Measurements from ENCODE around the gene ADI1.
A peak's percentile ranks its signal among the peaks of the same experiment; 100 is the strongest.

Gene ADI1, protein sequence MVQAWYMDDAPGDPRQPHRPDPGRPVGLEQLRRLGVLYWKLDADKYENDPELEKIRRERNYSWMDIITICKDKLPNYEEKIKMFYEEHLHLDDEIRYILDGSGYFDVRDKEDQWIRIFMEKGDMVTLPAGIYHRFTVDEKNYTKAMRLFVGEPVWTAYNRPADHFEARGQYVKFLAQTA

DNA sequence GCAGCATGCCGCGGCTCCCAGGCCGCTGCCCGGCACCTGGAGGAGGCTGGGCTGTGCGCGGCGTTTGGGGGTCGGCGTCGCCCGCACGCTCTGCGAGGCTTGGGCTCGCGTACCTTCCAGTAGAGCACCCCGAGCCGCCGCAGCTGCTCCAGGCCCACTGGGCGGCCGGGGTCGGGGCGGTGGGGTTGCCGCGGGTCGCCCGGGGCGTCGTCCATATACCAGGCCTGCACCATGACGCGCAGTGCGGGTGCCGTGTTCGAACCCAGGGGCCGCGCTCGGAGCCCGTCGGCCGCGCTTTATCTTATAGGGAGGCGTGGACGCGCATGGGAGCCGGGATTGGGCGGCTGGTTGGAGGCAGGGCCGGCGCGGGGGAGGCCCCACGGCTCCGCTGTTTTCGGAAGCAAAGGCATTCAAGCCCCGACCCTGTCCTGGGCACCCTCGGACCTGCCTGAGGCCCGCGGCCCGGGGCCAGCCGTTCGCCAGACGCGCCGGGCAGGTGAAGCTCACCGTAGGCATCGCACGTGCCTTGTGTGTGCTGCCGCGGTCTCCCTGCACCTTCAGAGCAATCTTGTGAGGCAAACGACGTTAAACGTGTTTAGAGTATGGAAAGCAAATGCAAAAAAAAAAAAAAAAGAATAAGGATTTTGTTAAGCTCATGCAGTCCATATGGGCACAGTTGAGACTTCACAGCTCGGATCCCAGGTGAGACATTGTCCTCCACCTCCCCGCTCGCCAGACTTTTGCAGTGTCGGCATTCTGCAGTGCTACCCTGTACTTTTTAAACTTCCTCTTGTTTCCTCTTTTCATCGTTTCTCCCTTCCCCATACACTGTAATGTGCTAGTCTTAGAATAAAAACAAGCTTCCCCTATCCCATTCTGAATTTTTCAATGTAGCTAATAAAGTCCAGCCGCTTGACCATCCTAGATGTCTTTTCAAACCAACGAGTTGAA lies at the start of gene ADI1:
ADI1 (minus strand) TSS at position 277 of the 951 bp plus-strand sequence; CDS start at position 233, 44 bp downstream.
- TF ChIP-seq TAF1 (IDR thresholded peaks at IDR 0.05; ENCODE audit: low read depth): peak; percentile 59; the same call in 1 of the 2 replicates
- no peak for TF ChIP-seq RAD21 (IDR thresholded peaks at IDR 0.05; ENCODE audit: low read depth)
- TF ChIP-seq YY1 (IDR thresholded peaks at IDR 0.05; ENCODE audit: low read depth): 0 out of 2 replicates have a peak, but pooled peaks have one; percentile 31
- TF ChIP-seq EGR1 (IDR thresholded peaks at IDR 0.05): 0 out of 2 replicates have a peak, but pooled peaks have one; percentile 26
- TF ChIP-seq, protein P1, sequence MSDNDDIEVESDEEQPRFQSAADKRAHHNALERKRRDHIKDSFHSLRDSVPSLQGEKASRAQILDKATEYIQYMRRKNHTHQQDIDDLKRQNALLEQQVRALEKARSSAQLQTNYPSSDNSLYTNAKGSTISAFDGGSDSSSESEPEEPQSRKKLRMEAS (IDR thresholded peaks at IDR 0.05): peak; percentile 88
- no peak for TF ChIP-seq CEBPB (IDR thresholded peaks at IDR 0.05)

DNA sequence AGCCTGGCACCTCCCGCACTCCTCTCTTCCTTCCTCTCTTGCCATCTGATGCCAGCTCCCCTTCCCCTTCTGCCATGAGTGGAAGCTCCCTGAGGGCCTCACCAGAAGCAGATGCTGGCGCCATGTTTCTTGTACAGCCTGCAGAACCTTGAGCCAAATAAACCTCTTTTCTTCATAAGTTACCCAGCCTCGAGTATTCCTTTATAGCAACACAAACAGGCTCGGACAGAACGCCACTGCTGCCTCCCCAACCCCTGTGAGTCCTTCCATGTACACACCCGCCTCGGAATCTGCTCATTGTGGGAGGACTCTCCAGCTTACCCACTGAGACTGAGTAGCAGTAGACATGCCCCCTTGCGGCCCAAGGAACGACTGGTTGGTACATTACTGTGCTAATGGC lies 47.5 kb upstream of the ADI1 start:
- TF ChIP-seq CEBPB (IDR thresholded peaks at IDR 0.05) (no peak), TEAD4 (IDR thresholded peaks at IDR 0.05) (no peak), RAD21 (IDR thresholded peaks at IDR 0.05; ENCODE audit: low read depth) (no peak), NFIC (IDR thresholded peaks at IDR 0.05) (no peak), EP300 (IDR thresholded peaks at IDR 0.05; ENCODE audit: borderline replicate concordance) (no peak), TCF12 (IDR thresholded peaks at IDR 0.05; ENCODE audit: low read depth) (no peak), YY1 (IDR thresholded peaks at IDR 0.05; ENCODE audit: low read depth) (no peak), ZBTB7A (IDR thresholded peaks at IDR 0.05; ENCODE audit: low read depth) (no peak), EGR1 (IDR thresholded peaks at IDR 0.05) (no peak), FOXM1 (IDR thresholded peaks at IDR 0.05; ENCODE audit: borderline replicate concordance, low read depth) (no peak), TAF1 (IDR thresholded peaks at IDR 0.05; ENCODE audit: low read depth) (no peak), CREB1 (IDR thresholded peaks at IDR 0.05; ENCODE audit: low read depth) (no peak)
- TF ChIP-seq, protein P2, sequence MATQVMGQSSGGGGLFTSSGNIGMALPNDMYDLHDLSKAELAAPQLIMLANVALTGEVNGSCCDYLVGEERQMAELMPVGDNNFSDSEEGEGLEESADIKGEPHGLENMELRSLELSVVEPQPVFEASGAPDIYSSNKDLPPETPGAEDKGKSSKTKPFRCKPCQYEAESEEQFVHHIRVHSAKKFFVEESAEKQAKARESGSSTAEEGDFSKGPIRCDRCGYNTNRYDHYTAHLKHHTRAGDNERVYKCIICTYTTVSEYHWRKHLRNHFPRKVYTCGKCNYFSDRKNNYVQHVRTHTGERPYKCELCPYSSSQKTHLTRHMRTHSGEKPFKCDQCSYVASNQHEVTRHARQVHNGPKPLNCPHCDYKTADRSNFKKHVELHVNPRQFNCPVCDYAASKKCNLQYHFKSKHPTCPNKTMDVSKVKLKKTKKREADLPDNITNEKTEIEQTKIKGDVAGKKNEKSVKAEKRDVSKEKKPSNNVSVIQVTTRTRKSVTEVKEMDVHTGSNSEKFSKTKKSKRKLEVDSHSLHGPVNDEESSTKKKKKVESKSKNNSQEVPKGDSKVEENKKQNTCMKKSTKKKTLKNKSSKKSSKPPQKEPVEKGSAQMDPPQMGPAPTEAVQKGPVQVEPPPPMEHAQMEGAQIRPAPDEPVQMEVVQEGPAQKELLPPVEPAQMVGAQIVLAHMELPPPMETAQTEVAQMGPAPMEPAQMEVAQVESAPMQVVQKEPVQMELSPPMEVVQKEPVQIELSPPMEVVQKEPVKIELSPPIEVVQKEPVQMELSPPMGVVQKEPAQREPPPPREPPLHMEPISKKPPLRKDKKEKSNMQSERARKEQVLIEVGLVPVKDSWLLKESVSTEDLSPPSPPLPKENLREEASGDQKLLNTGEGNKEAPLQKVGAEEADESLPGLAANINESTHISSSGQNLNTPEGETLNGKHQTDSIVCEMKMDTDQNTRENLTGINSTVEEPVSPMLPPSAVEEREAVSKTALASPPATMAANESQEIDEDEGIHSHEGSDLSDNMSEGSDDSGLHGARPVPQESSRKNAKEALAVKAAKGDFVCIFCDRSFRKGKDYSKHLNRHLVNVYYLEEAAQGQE (IDR thresholded peaks at IDR 0.05; ENCODE audit: low read depth): no peak
- TF ChIP-seq, protein P3, sequence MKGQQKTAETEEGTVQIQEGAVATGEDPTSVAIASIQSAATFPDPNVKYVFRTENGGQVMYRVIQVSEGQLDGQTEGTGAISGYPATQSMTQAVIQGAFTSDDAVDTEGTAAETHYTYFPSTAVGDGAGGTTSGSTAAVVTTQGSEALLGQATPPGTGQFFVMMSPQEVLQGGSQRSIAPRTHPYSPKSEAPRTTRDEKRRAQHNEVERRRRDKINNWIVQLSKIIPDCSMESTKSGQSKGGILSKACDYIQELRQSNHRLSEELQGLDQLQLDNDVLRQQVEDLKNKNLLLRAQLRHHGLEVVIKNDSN (IDR thresholded peaks at IDR 0.05): no peak
- TF ChIP-seq, protein P1 (IDR thresholded peaks at IDR 0.05): no peak

DNA sequence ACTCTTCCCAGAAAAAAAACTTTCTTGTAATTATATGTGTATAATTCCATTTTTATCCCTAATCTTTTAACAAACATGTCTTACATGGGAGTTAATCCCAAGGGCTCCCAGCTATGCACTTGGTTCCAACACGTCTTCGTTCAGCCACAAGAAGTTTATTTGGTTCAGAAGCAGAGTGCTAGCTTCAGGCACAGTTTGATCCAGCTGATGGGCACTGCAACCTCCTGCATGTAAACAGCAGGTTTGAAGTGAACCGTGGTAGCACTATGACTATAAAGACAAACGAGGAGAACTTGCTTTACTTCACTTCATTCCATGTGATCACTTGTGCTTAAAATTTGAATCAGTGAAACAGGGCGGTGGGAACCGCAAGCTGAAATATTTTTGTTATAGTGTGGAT lies 45.8 kb upstream of the ADI1 start:
- TF ChIP-seq CEBPB (IDR thresholded peaks at IDR 0.05): no peak
- no peak for TF ChIP-seq FOXM1 (IDR thresholded peaks at IDR 0.05; ENCODE audit: borderline replicate concordance, low read depth)
- no peak for TF ChIP-seq YY1 (IDR thresholded peaks at IDR 0.05; ENCODE audit: low read depth)
- no peak for TF ChIP-seq EP300 (IDR thresholded peaks at IDR 0.05; ENCODE audit: borderline replicate concordance)
- no peak for TF ChIP-seq TCF12 (IDR thresholded peaks at IDR 0.05; ENCODE audit: low read depth)
- TF ChIP-seq, protein P2 (IDR thresholded peaks at IDR 0.05; ENCODE audit: low read depth): no peak
- no peak for TF ChIP-seq NFIC (IDR thresholded peaks at IDR 0.05)
- TF ChIP-seq, protein P3 (IDR thresholded peaks at IDR 0.05): no peak
- no peak for TF ChIP-seq CREB1 (IDR thresholded peaks at IDR 0.05; ENCODE audit: low read depth)

DNA sequence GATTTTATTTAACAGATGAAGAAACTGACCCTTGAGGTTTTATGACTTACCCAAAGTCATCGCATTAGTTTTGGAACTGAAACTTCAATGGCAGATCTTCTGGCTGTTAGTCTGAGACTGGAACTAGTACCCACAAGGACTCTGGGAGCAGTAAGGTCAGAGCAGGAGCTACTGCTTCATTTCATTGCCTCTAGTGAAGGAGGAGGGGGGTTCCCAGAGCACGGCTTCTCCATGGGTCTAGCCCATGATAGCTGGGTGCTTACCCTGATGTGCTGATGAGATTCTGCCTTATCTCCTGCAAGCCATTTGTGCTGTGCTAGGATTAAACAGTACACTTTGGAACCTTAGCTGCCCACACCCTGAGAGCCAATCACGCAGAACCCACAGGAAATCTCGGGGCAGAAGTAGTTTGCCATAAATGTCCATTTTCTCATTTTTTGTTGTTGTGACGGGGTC lies 44.2 kb upstream of the ADI1 start:
- TF ChIP-seq EGR1 (IDR thresholded peaks at IDR 0.05): no peak
- no peak for TF ChIP-seq YY1 (IDR thresholded peaks at IDR 0.05; ENCODE audit: low read depth)
- TF ChIP-seq CEBPB (IDR thresholded peaks at IDR 0.05): no peak
- no peak for TF ChIP-seq CREB1 (IDR thresholded peaks at IDR 0.05; ENCODE audit: low read depth)
- TF ChIP-seq, protein P1 (IDR thresholded peaks at IDR 0.05): no peak
- no peak for TF ChIP-seq TEAD4 (IDR thresholded peaks at IDR 0.05)
- TF ChIP-seq EP300 (IDR thresholded peaks at IDR 0.05; ENCODE audit: borderline replicate concordance): no peak
- TF ChIP-seq ZBTB7A (IDR thresholded peaks at IDR 0.05; ENCODE audit: low read depth): no peak
- TF ChIP-seq, protein P2 (IDR thresholded peaks at IDR 0.05; ENCODE audit: low read depth): no peak
- TF ChIP-seq TCF12 (IDR thresholded peaks at IDR 0.05; ENCODE audit: low read depth): no peak
- TF ChIP-seq RAD21 (IDR thresholded peaks at IDR 0.05; ENCODE audit: low read depth): no peak
- TF ChIP-seq, protein P3 (IDR thresholded peaks at IDR 0.05): no peak
- TF ChIP-seq NFIC (IDR thresholded peaks at IDR 0.05): no peak

Measured in Ishikawa (cell line).